ENCODE data around the gene ALDH1A3.

GRCh38 chr15:100879061-100879463 is 569 bp upstream of the ALDH1A3 start:
- TF ChIP-seq CTCF (IDR thresholded peaks at IDR 0.05) (no peak), POLR2A (IDR thresholded peaks at IDR 0.05) (no peak)
